Measurements from ENCODE around the gene TSPAN9.

The TSPAN9 gene

GRCh38 chr12:3171195-3171591, 94.0 kb downstream of the TSPAN9 start:
- Histone ChIP-seq H3K36me3 (ENCODE audit: insufficient read depth, low read length) (no peaks in the 10 kb centered on the region), H3K9ac (ENCODE audit: low read length) (no peak overlapping the region), H3K79me2 (ENCODE audit: insufficient read depth, low read length) (no peaks in the 10 kb centered on the region), H3K27ac (ENCODE audit: low read depth, low read length, poor library complexity, severe bottlenecking) (no peak overlapping the region), H3K27me3 (ENCODE audit: insufficient read depth, low read length) (0 out of 2 replicates have a peak, but pooled peaks cover 5% of the 10 kb centered on the region), H4K20me1 (ENCODE audit: insufficient read depth, low read length) (no peaks in the 10 kb centered on the region), H3K4me2 (ENCODE audit: low read length) (no peak overlapping the region), H3F3A (ENCODE audit: insufficient read depth, low read length) (no peaks in the 10 kb centered on the region), H3K4me3 (ENCODE audit: low read depth, low read length, poor library complexity, severe bottlenecking) (no peak overlapping the region), H2AFZ (ENCODE audit: low read length) (no peak overlapping the region), H3K4me1 (ENCODE audit: insufficient read depth, low read length, severe bottlenecking) (no peaks in the 10 kb centered on the region), H3K9me3 (ENCODE audit: low read length) (no peaks in the 10 kb centered on the region), H3K9me2 (ENCODE audit: low read depth, low read length) (no peaks in the 10 kb centered on the region)
- TF ChIP-seq CTCF (IDR thresholded peaks at IDR 0.05; ENCODE audit: low read length) = no peak
- TF ChIP-seq EZH2 (IDR thresholded peaks at IDR 0.05; ENCODE audit: borderline replicate concordance, low read length) = no peak

DNA sequence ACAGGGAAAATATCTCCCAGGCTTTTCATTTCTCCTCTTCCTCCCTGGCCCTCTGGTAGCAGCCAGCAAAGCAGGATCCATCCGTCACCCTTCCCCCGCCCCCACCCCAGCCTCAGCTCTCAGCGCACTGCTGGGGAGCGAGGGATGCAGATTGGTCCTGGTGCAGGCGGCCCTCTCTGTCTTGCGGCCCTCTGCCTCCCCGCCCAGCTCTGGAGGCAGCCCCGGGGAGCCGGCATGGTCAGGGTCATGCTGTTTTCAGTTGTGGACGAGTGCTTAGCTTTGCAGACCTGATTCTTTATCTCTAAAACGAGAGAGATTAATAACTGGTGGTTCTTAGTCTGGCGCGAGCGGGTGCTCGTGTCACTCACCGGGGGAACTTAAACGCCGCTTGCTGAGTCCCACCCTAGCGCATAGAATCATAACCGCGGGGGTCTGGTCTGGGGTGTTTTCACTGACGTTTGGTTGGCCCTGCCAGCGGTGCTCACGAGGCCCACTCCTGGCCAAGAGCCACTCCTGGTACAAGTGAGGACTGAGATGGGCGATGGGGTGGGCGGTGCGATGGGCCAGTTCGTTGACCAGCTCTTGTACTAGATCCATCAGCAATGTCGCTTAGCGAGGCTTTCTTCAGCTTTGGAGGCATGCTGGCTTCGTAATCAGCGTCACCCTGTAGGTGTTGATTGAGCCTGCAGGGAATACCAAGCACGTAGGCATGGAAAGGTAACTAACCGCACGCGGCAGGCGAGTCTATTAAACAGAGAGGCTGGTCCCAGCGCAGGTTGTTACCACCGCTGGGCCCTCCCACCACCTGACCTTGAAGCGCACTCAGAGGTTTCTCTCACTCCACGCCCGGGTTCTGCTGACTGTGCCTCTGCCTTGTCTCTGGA, 95.2 kb downstream of the TSPAN9 start:
- Histone ChIP-seq H3K27me3 (ENCODE audit: insufficient read depth, low read length) (0 out of 2 replicates have a peak, but pooled peaks cover 5% of the 10 kb centered on the region), H3K9me3 (ENCODE audit: low read length) (no peaks in the 10 kb centered on the region), H3K79me2 (ENCODE audit: insufficient read depth, low read length) (no peaks in the 10 kb centered on the region), H2AFZ (ENCODE audit: low read length) (no peak overlapping the region), H3F3A (ENCODE audit: insufficient read depth, low read length) (no peaks in the 10 kb centered on the region), H3K4me1 (ENCODE audit: insufficient read depth, low read length, severe bottlenecking) (no peaks in the 10 kb centered on the region), H3K9me2 (ENCODE audit: low read depth, low read length) (no peaks in the 10 kb centered on the region), H3K4me2 (ENCODE audit: low read length) (no peak overlapping the region), H4K20me1 (ENCODE audit: insufficient read depth, low read length) (no peaks in the 10 kb centered on the region), H3K9ac (ENCODE audit: low read length) (no peak overlapping the region), H3K36me3 (ENCODE audit: insufficient read depth, low read length) (no peaks in the 10 kb centered on the region; the same call in 1 of the 2 replicates), H3K27ac (ENCODE audit: low read depth, low read length, poor library complexity, severe bottlenecking) (no peak overlapping the region), H3K4me3 (ENCODE audit: low read depth, low read length, poor library complexity, severe bottlenecking) (no peak overlapping the region)
- no peak for TF ChIP-seq EZH2 (IDR thresholded peaks at IDR 0.05; ENCODE audit: borderline replicate concordance, low read length)
- no peak for TF ChIP-seq CTCF (IDR thresholded peaks at IDR 0.05; ENCODE audit: low read length)

- H3K9me2 ChIP-seq (ENCODE audit: low read depth, low read length) = no peaks in the 10 kb centered on the region
- 0 out of 2 replicates have a peak, but pooled peaks cover 5% of the 10 kb centered on the region for H3K27me3 ChIP-seq (ENCODE audit: insufficient read depth, low read length)
- H3F3A ChIP-seq (ENCODE audit: insufficient read depth, low read length) = no peaks in the 10 kb centered on the region
- no peak overlapping the region for H2AFZ ChIP-seq (ENCODE audit: low read length)
- no peak overlapping the region for H3K4me2 ChIP-seq (ENCODE audit: low read length)
- no peak overlapping the region for H3K9ac ChIP-seq (ENCODE audit: low read length)
- H4K20me1 ChIP-seq (ENCODE audit: insufficient read depth, low read length) = no peaks in the 10 kb centered on the region
- no peak overlapping the region for H3K4me3 ChIP-seq (ENCODE audit: low read depth, low read length, poor library complexity, severe bottlenecking)
- no peak overlapping the region for H3K27ac ChIP-seq (ENCODE audit: low read depth, low read length, poor library complexity, severe bottlenecking)
- H3K79me2 ChIP-seq (ENCODE audit: insufficient read depth, low read length) = no peaks in the 10 kb centered on the region
- H3K9me3 ChIP-seq (ENCODE audit: low read length) = no peaks in the 10 kb centered on the region
- no peaks in the 10 kb centered on the region; the same call in 1 of the 2 replicates for H3K36me3 ChIP-seq (ENCODE audit: insufficient read depth, low read length)
- H3K4me1 ChIP-seq (ENCODE audit: insufficient read depth, low read length, severe bottlenecking) = peaks cover 6% of the 10 kb centered on the region
- no peak for TF ChIP-seq CTCF (IDR thresholded peaks at IDR 0.05; ENCODE audit: low read length)
- no peak for TF ChIP-seq EZH2 (IDR thresholded peaks at IDR 0.05; ENCODE audit: borderline replicate concordance, low read length)
These were observed 95.9 kb downstream of the TSPAN9 start for GRCh38 chr12:3173008-3173553.

Data from OCI-LY1 (cell line).